Bone marrow (tissue), 2 donors: ENCODE data around the gene SAV1.
A peak's percentile ranks its signal among the peaks of the same experiment; 100 is the strongest.
"Not testable (repeated sequence)": the region's sequence is repeated elsewhere in the genome, so short reads cannot be mapped to it uniquely, and the experiment has no call there.

Experiments used
- DNase-seq, 2 donors: peaks; one replicate each; lab custom pipeline; 2025; lab: John Stamatoyannopoulos, UW

The SAV1 gene

DNA sequence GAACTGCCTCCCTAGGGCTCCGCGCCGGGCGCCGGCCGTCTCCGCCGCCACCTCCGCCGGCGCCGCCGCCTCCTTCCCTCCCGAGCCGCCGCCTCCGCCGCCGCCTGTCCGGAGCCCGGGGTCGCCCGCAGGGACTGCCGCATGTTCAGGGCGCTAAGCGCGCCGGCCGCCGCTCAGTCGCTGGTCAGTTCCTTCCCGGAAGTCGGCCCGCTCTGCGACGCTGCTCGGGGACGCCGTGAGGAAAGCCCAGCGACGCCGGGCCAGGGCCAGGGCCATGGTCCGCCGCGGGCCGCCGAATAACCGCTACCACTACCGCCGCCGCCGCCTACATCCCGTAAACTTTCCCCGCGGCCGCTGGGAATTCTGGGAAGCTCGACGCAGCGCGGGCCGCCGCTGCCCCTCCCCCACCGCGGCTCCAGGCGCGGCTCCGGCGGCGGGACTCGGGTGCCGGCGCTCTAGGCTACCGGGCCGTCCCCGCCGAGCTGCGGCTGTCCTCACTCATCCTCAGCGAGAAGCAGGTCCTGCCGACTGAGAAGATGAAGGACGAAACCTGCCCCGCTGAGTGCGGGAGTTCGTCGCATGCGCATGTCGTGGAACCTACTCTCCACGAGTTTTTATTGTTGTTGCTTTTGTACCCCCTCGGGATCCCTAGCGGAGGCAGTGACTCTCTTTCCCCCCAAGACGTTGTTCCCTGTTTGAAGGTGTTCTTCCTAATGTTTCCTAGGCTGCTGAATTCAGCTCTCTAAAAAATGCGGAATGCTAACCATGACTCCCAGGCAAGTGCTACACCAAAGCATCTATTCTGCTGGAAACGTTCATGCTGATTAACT lies at the start of gene SAV1:
Gene SAV1 (minus strand): TSS at position 311 of the 830 bp plus-strand sequence. CDS start 339 bp downstream, outside the sequence.
- peak in 1 of 2 donors; percentile 84 for DNase-seq

DNA sequence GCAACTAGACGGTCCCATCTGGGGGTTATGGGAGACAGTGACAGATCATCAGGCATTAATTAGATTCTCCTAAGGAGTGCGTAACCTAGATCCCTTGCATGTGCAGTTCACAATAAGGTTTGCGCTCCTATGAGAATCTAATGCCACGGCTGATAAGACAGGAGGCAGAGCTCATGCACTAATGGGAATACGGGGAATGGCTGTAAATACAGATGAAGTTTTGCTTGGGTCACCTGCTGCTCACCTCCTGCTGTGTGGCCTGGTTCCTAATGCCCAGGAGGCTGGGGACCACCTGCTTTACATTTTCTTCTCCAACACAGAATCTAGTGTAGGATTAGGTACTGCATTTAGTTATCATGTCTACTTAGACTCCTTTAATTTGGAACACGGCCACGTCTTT lies 49.7 kb upstream of the SAV1 start:
- DNase-seq: no peak

DNA sequence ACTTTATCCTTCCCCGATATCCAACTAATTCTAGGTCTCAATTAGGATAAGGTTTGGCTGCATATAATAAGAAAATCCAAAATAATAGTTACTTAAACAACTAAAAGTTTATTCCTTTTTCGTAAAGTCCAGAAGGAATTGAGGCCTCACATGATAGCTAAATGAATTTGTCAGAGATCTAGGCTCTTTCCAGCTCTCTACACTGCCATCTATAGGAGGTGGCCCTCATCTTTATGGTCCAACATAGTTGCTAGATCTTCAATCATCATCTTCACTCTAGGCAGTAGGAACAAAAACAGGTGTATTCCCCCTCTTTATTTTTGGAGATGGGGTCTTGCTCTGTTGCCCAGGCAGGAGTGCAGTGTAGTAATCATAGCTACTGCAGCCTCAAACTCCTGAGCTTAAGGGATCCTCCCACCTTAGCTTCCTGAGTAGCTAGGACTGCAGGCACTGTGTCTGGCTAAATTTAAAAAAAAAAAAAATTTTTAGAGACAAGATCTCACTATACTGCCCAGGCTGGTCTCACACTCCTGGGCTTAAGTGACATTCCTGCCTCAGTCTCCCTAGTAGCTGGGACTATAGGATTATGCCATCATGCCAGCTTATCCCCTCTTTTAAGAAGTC lies 46.5 kb upstream of the SAV1 start:
- peak in 1 of 2 donors; percentile 36 for DNase-seq

DNA sequence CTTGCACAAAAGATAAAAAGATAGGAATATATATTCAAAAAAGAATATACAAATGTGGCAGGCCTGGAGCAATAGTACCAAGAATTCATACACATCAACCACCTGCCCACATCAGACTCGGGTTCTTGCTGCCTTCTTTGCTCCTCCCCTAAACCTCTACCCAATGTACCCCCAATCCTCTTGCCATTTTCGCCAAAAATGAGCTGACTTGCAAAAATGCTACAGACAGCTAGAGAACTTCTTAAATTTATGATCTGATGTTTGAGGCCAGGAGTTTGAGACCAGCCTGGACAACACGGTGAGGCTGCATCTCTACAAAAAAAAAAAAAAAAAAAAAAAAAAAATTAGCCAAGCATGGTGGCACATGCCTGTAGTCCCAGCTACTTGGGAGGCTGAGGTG lies 42.9 kb upstream of the SAV1 start:
- DNase-seq: no peak

DNA sequence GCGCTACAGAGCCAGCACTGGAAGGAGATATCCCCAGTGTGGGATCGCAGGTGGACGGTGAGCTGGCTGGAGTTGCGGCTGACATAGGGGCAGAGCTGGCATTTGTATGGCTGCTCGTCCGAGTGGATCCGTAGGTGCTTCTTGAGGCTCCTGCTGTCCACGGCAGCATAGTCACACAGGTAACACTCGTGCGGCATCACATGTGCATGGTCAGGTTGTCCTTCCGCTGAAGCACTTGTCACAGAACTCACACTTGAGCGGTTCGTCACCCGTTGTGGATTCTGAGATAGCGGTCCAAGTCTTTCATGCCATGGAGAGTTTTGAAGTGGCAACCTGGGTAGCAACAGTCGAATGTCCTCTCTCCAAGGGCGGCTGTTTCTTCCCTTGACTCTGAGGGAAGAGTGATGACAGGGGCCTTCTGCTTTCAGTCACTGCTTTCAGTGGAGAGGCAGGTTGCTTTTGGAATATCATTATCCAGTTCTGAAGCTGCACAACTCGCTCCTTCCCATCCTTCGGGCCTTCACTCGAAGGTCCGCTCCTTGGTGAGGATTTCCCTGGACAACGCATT lies 37.0 kb upstream of the SAV1 start:
- DNase-seq: no peak

DNA sequence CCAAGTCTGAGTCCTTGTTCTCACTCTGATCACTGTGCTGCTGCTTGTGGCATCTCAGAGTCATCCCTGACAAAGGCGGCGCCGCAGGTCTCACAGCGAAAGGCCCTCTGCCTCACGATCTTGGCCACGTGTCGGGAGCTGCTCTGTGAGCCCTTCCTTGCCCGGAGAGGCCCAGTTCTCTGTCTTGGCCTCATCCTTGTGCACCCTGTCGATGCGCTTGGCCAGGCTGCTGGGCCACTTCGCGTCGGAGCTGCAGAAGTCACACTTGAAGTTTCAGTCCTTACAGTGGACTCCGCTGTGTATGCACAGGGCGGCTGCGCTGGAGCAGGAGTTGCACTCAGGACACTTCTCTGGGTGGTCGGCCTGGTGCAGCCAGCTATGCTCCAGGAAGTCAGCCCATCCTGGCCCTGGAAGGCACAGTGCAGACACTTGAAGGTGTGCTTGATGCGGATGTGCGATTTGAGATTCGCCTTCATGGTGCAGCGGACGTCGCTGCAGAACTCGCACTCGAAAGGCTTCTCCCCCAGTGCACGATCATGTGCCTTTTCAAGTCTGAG lies 36.4 kb upstream of the SAV1 start:
- DNase-seq: no peak

DNA sequence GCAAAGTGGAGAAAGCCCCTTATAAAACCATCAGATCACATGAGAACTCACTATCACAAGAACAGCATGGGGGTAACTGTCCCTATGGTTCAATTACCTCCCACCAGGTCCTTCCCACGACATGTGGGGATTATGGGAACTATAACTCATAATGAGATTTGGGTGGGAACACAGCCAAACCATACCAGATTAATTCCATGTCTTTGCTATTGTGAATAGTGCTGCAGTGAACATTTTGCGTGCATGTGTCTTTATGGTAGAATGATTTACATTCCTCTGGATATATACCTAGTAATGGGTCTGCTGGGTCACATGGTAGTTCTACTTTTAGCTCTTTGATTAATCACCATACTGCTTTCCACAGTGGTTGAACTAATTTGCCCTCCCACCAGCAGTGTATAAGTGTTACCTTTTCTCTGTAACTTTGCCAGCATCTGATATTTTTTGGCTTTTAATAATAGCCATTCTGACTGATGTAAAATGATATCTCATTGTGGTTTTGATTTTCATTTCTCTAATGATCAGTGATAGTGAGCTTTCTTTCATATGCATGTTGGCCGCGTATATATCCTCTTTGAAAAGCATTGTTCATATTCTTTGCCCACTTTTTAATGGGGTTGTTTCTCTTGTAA lies 29.7 kb upstream of the SAV1 start:
- DNase-seq: no peak

DNA sequence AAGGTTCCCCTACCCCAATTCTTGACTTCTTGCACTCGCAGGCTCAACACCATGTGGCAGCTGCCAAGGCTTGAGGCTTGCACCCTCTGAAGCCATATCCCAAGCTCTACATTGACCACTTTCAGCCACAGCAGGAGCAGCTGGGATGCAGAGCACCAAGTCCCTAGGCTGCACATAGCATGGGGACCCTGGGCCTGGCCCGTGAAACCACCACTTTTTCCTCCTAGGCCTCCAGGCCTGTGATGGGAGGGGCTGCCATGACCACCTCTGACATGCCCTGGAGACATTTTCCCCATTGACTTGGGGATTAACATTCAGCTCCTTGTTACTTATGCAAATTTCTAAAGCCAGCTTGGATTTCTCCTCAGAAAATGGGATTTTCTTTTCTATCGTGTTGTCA lies 26.2 kb upstream of the SAV1 start:
- DNase-seq: not testable (repeated sequence)

DNA sequence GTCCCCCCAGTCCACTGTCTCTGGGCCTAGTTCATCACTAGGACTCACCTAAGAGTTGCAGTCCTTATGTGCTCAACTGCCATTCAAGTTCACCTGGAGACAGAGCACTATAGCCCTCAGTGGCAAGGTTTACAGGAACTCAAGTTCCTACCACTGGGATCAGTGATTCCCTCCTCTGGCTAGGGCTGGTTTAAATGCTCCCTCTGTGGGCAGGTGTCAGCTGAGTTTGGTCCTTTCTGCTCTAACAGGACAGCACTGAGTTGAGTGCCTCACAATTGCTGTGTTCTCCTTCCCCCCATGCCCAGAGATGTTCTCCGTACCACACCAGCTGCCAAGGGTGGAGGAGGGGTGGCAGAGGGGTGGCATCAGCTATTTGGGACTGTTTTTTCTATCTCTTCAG lies 20.8 kb upstream of the SAV1 start:
- no peak for DNase-seq

DNA sequence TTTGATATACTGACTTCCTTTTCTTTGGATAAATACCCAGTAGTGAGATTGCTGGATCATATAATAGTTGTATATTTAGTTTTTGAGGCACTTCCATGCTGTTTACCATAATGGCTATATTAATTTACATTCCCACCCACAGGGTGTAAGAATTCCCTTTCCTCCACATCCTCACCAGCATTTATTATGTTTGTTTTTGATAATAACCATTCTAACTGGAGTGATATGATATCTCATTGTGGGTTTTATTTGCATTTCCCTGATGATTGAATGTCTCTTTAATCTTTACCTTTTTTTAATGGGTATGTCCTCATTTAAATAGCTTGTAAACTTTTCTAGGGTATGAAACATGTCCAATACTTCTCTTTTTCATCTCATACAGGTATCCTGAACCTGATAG lies 11.6 kb upstream of the SAV1 start:
- DNase-seq: no peak

DNA sequence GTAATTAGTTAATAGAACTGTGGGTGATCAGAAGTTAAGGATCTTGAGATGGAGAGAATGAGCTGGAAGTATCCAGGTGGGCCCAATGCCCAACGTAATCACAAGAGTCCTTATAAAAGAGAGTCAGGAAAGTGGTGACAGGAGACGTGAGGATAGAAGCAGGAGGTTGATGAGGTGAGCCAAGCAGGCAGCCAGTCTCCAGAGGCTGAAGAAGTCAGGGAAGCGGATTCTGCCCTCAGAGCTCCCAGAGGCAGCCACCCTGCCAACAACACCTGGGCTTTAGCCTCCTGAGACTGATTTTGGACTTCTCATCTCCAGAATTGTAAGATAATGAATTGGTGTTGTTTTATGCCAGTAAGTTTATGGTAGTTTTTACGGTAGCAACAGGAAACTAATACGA lies 10.1 kb upstream of the SAV1 start:
- peak in 1 of 2 donors; percentile 15 for DNase-seq

DNA sequence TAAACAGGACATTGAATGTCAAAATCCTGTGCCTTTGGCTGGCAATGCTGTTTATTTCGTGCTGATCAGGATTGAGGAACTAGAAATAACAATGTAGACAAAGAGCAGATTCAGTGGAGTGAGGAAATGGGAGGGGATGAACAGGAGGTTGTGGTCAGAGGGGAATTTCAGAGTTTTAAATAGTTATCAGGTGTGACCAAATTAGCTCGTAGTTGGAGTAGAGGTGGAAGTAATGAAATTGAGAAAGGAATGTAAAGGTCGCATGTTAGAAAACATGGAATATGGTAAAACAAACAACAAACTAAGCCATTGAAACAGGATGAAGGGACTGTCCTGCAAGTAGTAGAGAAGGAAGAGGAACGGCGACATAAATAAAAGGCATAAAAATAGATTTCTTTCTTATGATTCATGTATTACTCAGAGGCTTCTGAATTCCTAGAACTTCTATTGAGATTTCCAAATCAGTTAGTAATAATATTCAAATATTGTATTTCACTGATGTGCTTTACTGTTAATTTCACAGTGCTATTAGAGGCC lies 9.5 kb upstream of the SAV1 start:
- DNase-seq: peak in 1 of 2 donors; percentile 88

DNA sequence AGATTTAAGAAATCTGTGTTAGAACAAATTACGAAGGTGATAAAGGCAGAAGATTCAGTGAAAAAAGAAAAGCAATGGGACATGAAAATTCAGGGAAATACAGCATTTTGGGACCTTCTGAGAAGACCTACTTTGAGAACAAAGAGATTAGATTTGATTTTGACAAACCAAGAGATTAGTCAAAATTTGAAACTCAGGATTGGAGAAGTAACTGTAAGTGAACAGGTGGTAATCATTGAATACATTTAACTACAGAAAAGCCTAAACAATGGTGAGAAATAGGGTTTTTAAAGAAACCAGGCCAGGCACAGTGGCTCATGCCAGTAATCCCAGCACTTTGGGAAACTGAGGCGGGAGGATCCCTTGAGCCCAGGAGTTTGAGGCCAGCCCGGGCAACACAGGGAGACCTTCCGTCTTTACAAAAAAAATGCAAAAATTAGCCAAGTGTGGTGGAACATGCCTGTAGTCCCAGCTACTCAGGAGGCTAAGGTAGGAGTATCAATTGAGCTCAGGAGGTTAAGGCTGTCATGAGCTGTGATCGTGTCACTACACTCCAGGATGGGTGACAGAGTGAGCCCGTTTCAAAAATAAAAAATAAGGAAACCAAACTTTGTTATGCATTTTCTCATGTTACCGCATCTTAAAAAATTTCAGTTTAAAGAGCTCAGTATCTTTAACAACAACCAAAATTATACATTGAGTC lies 8.9 kb upstream of the SAV1 start:
- no peak for DNase-seq

DNA sequence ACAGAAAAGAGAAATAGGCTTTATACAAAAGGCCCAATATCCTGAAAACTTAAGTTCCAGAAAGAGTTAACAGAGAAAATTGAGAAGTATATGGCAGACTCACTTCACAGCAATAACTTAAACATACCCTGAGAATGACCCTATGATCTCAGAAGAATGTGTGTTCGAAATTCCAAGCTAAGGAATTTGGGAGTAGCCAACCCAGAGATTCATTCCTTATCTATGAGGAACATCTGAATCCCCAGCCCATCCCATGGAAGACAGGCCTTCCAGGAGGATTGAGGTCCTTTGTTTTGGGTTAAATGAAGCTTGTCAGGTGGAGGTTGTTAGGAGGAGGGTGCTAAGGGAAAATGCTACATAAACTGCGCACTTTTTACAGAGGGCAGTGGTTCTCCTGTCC lies 7.5 kb upstream of the SAV1 start:
- no peak for DNase-seq

DNA sequence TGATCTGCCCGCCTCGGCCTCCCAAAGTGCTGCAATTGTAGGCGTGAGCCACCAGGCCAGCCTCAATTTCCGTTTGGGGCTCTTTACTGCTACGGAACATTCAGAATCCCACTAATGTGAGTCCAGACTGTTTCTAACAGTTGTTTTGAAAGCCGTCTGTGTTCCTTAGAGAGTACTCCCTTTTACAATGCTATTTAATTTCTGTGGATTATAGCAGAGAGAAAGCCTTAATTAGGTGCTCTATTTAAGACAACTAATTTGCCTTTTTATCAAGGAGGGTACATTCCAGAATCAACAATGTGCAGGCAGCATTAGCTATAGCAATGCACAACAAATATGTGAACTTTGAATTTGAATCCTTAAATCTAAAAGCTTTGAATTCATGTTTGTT lies 2.8 kb upstream of the SAV1 start:
- DNase-seq: no peak

DNA sequence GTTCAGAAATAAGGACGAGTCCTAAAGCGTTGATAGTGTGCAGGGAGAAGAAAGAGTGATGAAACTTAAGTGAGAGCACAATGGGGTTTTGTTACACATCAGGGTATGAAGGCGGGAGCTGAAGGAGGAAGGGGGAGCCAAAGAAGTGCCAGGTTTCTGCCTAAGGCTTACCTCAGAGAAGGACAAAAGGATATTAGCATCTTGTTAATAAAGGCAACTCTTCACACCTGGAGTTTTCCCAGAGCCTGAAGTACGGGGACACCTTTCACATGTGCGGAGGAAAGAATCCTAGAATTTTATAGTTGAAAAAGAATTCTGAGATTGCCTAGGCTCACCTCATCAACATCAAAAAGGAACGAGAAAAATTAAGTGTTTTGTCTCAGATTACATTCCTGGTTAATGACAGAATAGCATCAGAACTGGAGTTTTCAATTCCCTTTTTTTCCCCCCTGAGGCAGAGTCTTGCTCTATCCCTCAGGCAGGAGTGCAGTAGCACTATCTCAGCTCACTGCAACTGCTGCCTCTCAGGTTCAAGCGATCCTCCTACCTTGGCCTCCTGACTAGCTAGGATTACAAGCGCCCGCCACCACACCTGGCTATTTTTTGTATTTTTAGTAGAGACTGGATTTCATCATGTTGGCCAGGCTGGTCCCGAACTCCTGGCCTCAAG lies 2.2 kb upstream of the SAV1 start:
- no peak for DNase-seq

DNA sequence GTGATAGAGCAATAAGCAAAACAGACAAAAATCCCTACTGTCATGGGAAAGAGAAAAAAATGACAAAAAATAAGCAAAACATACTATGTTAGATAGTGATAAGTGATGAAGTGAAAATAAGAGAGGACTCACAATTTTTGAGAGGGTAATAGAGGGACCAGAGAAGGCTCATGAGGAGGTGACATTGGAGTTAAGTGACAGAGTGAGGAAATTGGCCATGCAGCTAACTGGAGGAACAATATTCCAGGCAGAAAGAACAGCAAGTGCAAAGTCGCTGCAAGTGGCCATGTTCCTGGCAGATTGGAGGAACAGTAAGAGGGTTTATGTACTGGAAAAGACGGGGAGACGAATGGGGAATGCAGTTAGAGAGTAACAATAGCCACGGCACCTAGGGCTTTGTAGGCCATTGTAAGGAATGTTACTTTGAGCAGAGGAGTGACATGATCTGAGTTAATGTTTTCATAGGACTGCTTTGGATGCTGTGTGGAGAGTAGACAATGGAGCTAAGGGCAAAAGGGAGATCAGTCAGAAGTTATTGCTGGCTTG lies 1.4 kb upstream of the SAV1 start:
- no peak for DNase-seq

DNA sequence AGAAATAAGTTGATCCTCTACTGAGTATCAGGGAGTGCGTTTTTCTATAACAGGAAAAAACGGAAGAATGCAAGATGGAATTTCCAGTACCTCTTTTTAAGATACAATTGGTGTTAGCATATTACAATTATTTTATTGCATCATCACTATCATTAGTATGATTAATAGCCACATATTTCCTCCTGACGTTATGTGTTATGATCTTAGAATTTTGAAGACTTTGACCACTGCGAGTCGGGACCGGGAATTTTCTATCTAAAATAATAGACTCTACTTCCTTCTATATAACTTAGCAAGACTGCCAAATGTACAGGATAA lies 679 bp upstream of the SAV1 start:
- no peak for DNase-seq

DNA sequence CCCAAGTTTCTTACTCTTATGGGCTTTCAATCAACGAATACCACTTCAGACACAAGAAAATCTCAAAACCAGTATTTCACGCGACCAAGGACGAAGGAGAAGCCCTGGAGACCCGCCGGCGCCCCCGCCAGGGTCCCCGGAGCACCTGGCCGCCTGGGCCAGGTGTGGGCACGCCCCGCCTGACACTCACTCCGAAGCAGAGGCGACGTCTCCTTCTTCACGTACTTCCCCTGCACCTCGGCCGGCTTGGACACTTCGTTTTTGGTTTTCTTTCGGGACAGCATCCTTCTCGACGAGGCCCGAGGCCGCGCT lies 466 bp downstream of the SAV1 start:
- DNase-seq: no peak

DNA sequence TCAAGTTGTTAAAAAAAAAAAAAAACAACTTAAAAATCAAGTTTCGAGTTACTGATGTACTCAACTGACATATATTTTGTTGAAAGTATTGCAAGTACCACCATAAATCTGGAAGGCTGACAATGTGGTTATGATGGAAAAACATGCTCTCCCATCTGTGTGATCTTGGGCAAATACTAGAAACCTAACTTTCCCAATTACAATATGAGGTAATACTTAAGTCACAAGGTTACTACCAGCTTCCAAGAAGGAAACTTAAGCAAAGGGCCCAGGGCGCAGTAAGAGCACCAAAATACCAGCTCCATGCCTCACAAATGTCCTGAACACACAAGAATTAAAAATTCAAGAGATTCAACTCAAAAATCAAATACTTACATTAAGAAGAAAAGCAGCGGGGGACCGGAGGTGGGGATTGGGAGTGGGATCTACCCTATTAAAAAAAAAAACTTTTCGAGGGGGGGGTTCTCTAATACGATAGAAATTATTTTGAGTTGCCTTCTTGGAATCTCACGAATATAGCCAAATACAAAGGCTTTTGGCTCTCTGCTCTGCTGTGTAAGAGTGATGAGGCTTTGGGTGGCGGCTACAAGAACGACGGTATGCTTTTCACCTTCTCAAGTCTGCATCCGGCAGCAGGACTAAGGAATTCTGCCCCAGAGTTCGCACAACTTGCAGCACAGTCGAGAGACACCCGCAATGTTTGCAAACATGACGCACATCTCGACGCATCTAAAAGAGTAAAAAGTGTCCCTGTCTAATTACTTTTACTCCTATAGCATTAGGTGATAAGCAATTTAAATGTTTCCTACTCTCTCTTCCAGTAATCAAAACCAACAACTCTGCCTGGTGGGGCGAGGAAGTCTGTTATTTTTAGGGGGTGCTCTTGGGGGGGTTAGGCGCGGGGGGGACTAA lies 1.1 kb downstream of the SAV1 start:
- no peak for DNase-seq
